OCI-M2 (cell line): ENCODE results near the gene UCHL5.

Source experiments
- DNase-seq: peaks from one replicate; lab custom pipeline; 2025; ENCODE audit not compliant: unreplicated experiment; lab: John Stamatoyannopoulos, UW

Gene UCHL5

GRCh38 chr1:192968323-192968722, 90.8 kb downstream of the UCHL5 start:
- no peak for DNase-seq

GRCh38 chr1:192967901-192968300, 91.3 kb downstream of the UCHL5 start:
- no peak for DNase-seq

GRCh38 chr1:192967211-192967877, 91.8 kb downstream of the UCHL5 start:
- no peak for DNase-seq

- no peak for DNase-seq
Measured at GRCh38 chr1:192966073-192966472, 93.1 kb downstream of the UCHL5 start.

- DNase-seq = no peak
Measured at GRCh38 chr1:192962901-192963300, 96.3 kb downstream of the UCHL5 start.
